ENCODE data around the gene TNIK. TPM values are rescaled to one million over a fixed set of nuclear protein-coding genes. Genes with fewer than 3 reads are reported as not detected.

The TNIK gene
- total RNA-seq, 1 donor from 2014 or later, result 1.5 TPM

DNA sequence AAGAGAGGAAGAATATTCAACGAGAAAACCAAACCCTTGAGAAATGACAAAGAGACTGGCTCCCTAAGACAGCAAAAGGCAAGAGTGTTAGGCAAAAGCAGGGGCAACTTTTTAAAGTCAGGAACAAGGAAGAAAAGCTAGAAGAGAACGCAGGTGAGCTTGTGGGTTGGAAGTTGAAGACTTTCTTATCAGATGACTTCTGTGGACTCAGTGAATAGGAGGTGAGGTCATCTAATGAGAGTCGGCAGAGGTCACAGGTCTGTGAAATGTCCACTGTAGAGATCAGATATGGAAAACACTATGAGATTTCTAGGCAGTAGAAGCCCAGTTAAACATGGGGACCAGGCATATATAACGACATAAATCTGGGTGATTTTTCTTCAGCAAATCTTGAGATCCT lies 27.2 kb upstream of the TNIK start:
- no peaks in the 10 kb centered on the region for H3K4me1 Mint-ChIP-seq (ENCODE audit: low read depth, unreplicated experiment)
- H3K9me3 Mint-ChIP-seq (ENCODE audit: unreplicated experiment), result no peaks in the 10 kb centered on the region
- H3K36me3 Mint-ChIP-seq (ENCODE audit: unreplicated experiment), result no peaks in the 10 kb centered on the region
- no peak overlapping the region for H3K4me3 Mint-ChIP-seq (ENCODE audit: unreplicated experiment)
- H3K27ac Mint-ChIP-seq (ENCODE audit: unreplicated experiment), result no peak overlapping the region
- H3K27me3 Mint-ChIP-seq (ENCODE audit: unreplicated experiment), result peaks cover 1% of the 10 kb centered on the region
- DNase-seq, result no peak
- TF ChIP-seq, protein P1, sequence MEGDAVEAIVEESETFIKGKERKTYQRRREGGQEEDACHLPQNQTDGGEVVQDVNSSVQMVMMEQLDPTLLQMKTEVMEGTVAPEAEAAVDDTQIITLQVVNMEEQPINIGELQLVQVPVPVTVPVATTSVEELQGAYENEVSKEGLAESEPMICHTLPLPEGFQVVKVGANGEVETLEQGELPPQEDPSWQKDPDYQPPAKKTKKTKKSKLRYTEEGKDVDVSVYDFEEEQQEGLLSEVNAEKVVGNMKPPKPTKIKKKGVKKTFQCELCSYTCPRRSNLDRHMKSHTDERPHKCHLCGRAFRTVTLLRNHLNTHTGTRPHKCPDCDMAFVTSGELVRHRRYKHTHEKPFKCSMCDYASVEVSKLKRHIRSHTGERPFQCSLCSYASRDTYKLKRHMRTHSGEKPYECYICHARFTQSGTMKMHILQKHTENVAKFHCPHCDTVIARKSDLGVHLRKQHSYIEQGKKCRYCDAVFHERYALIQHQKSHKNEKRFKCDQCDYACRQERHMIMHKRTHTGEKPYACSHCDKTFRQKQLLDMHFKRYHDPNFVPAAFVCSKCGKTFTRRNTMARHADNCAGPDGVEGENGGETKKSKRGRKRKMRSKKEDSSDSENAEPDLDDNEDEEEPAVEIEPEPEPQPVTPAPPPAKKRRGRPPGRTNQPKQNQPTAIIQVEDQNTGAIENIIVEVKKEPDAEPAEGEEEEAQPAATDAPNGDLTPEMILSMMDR (IDR thresholded peaks at IDR 0.05; ENCODE audit: partially characterized antibody, unreplicated experiment), result no peak

DNA sequence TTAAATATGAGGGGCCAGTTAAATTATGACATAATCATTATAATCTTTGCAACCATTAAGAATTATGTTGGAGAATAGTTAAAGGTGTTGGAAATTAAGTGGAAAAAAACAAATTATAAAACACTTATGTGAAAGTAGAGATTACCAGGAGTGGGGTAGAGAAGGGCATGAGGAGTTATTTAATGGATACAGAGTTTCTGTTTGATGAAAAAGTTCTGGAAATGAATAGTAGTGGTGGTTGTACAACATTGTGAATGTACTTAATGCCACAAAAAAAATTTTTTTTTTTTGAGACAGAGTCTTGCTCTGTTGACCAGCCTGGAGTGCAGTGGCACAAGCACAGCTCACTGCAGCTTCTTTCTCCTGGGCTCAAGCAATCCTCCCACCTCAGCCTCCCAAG lies 25.1 kb upstream of the TNIK start:
- Mint-ChIP-seq H3K4me1 (ENCODE audit: low read depth, unreplicated experiment) (no peaks in the 10 kb centered on the region), H3K27me3 (ENCODE audit: unreplicated experiment) (peaks cover 1% of the 10 kb centered on the region), H3K9me3 (ENCODE audit: unreplicated experiment) (no peaks in the 10 kb centered on the region), H3K36me3 (ENCODE audit: unreplicated experiment) (no peaks in the 10 kb centered on the region), H3K4me3 (ENCODE audit: unreplicated experiment) (no peak overlapping the region), H3K27ac (ENCODE audit: unreplicated experiment) (no peak overlapping the region)
- TF ChIP-seq, protein P1 (IDR thresholded peaks at IDR 0.05; ENCODE audit: partially characterized antibody, unreplicated experiment), result no peak
- DNase-seq, result no peak

DNA sequence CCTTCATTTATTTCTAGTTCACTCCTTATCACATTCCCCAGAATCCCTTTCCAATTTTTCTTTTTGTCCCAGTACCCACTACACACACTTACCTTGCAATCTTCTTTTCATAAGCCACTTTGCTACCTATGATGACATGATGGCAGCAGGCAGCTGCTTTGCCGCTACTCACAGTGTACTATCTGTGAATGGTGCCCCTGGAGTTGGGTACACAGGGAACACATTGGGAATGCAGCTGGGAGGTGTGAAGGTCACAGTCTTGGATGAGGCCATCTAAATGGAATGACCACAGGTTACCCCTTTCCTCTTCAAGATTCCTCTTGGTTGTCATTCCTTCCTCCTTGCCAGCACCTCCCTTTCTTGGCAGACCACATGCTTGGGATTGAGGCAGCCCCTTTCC lies 20.8 kb upstream of the TNIK start:
- Mint-ChIP-seq H3K27me3 (ENCODE audit: unreplicated experiment) (peaks cover 1% of the 10 kb centered on the region), H3K27ac (ENCODE audit: unreplicated experiment) (no peak overlapping the region)
- DNase-seq, result no peak

DNA sequence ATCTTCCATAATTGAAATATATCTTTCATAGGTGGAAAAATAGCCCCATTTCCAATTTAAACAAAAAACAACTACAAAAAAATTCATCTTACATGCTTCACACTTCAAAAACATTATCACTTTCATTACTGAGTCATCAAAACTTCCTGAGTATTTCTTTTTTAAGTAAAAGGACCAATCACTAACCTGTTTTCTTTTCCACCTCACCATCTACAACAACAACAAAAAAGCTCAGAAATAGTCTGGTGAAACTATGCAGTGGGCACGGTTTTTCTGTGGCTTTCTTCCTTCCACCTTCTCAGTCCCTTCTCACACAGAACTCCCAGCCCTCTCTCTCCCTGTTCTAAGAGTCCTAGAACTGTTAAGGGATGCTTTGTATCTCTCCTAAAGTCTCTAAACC lies 20.3 kb upstream of the TNIK start:
- peaks cover 1% of the 10 kb centered on the region for H3K27me3 Mint-ChIP-seq (ENCODE audit: unreplicated experiment)
- H3K9me3 Mint-ChIP-seq (ENCODE audit: unreplicated experiment), result no peaks in the 10 kb centered on the region
- TF ChIP-seq, protein P1 (IDR thresholded peaks at IDR 0.05; ENCODE audit: partially characterized antibody, unreplicated experiment), result no peak
- no peaks in the 10 kb centered on the region for H3K4me1 Mint-ChIP-seq (ENCODE audit: low read depth, unreplicated experiment)
- H3K27ac Mint-ChIP-seq (ENCODE audit: unreplicated experiment), result no peak overlapping the region
- no peaks in the 10 kb centered on the region for H3K36me3 Mint-ChIP-seq (ENCODE audit: unreplicated experiment)
- no peak for DNase-seq
- H3K4me3 Mint-ChIP-seq (ENCODE audit: unreplicated experiment), result no peak overlapping the region

More for the DNA sequence above, 20.8 kb upstream of the TNIK start:
- no peak overlapping the region for H3K4me3 Mint-ChIP-seq (ENCODE audit: unreplicated experiment)
- TF ChIP-seq, protein P1 (IDR thresholded peaks at IDR 0.05; ENCODE audit: partially characterized antibody, unreplicated experiment), result no peak
- H3K9me3 Mint-ChIP-seq (ENCODE audit: unreplicated experiment), result no peaks in the 10 kb centered on the region
- H3K36me3 Mint-ChIP-seq (ENCODE audit: unreplicated experiment), result no peaks in the 10 kb centered on the region
- no peaks in the 10 kb centered on the region for H3K4me1 Mint-ChIP-seq (ENCODE audit: low read depth, unreplicated experiment)

DNA sequence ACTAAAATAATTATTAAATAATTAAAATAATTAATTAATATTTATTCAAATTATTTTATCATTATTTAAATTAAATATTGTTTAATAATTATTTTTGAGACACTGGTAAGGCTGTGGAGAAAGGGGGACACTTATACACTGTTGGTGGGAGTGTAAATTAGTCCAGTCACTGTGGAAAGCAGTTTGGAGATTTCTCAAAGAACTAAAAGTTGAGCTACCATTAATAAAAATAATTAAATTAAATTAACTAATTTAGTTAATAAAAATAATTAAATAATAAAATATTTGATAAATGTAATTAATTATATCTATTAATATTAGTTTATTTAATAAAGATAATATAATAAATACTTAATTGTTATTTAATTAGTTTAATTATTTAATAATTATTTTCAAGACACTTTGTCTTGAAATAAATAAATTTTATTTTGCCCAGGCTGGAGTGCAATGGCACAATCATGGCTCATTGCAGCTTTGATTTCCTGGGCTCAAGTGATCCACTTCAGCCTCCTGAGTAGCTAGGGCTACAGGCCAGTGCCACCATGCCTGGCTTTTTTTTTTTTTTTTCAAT lies 16.4 kb upstream of the TNIK start:
- Mint-ChIP-seq H3K4me1 (ENCODE audit: low read depth, unreplicated experiment) (no peaks in the 10 kb centered on the region), H3K27me3 (ENCODE audit: unreplicated experiment) (no peaks in the 10 kb centered on the region), H3K27ac (ENCODE audit: unreplicated experiment) (no peak overlapping the region), H3K36me3 (ENCODE audit: unreplicated experiment) (no peaks in the 10 kb centered on the region), H3K4me3 (ENCODE audit: unreplicated experiment) (no peak overlapping the region), H3K9me3 (ENCODE audit: unreplicated experiment) (no peaks in the 10 kb centered on the region)
- TF ChIP-seq, protein P1 (IDR thresholded peaks at IDR 0.05; ENCODE audit: partially characterized antibody, unreplicated experiment), result no peak
- DNase-seq, result no peak

Measured in glutamatergic neuron (in vitro differentiated cells).